Measurements from ENCODE around the gene RHBDF2.

- TF ChIP-seq CTCF (IDR thresholded peaks at IDR 0.05) (no peak), POLR2A (IDR thresholded peaks at IDR 0.05) (no peak)
These were observed 33.9 kb downstream of the RHBDF2 start, which contains the start of gene AANAT for GRCh38 chr17:76467366-76467765.

Measured in uterus (tissue), 2 donors.